Astrocyte (in vitro differentiated cells and primary cell): ENCODE data around the gene SELE. TPM values are rescaled to one million over a fixed set of nuclear protein-coding genes. Genes with fewer than 3 reads are reported as not detected.

Source experiments
- DNase-seq: peaks from one replicate; pipeline ENCODE4 v3.0.0-alpha.2; 2010; ENCODE audit warnings: low read depth
- FAIRE-seq: peaks from 2 replicates; lab custom pipeline; 2011; peaks lifted over from hg19 to GRCh38; lab: Jason Lieb, UNC
- H2AFZ ChIP-seq: 2 replicates; pipeline ENCODE4 v1.6.0; 2012; ENCODE audit warnings: low read depth, low read length, inconsistent platforms
- H3K27ac ChIP-seq: 2 replicates; pipeline ENCODE4 v1.5.1; 2011; ENCODE audit warnings: low read depth, low read length, inconsistent platforms
- H3K27me3 ChIP-seq: 2 replicates; pipeline ENCODE4 v1.6.0; 2011; ENCODE audit warnings: low read length, inconsistent platforms; ENCODE audit not compliant: insufficient read depth
- H3K36me3 ChIP-seq: 2 replicates; pipeline ENCODE4 v1.5.1; 2011; ENCODE audit warnings: low read length, inconsistent platforms; ENCODE audit not compliant: insufficient read depth
- H3K4me1 ChIP-seq: 2 replicates; pipeline ENCODE4 v1.5.1; 2011; ENCODE audit warnings: low read length, inconsistent platforms; ENCODE audit not compliant: insufficient read depth
- H3K4me2 ChIP-seq: 2 replicates; pipeline ENCODE4 v1.6.0; 2012; ENCODE audit warnings: low read length, inconsistent platforms
- H3K4me3 ChIP-seq: 2 replicates; pipeline ENCODE4 v1.5.1; 2011; ENCODE audit warnings: low read depth, mild to moderate bottlenecking, low read length, inconsistent platforms; ENCODE audit not compliant: insufficient read depth
- H3K79me2 ChIP-seq: 2 replicates; pipeline ENCODE4 v1.6.0; 2012; ENCODE audit warnings: mild to moderate bottlenecking, low read length, inconsistent platforms; ENCODE audit not compliant: insufficient read depth
- H3K9ac ChIP-seq: 2 replicates; pipeline ENCODE4 v1.6.0; 2012; ENCODE audit warnings: mild to moderate bottlenecking, low read length, inconsistent platforms
- H3K9me3 ChIP-seq: 2 replicates; pipeline ENCODE4 v1.5.1; 2012; ENCODE audit warnings: low read depth, mild to moderate bottlenecking, low read length, inconsistent platforms; ENCODE audit not compliant: insufficient read depth
- H4K20me1 ChIP-seq: 2 replicates; pipeline ENCODE4 v1.6.0; 2012; ENCODE audit warnings: low read length, inconsistent platforms; ENCODE audit not compliant: insufficient read depth
- H3K27ac Mint-ChIP-seq: one replicate; pipeline ENCODE4 v1.8.0; 2021; ENCODE audit warnings: mild to moderate bottlenecking, mixed read lengths; ENCODE audit not compliant: unreplicated experiment
- H3K27me3 Mint-ChIP-seq: one replicate; pipeline ENCODE4 v1.8.0; 2021; ENCODE audit warnings: low read depth, mixed read lengths; ENCODE audit not compliant: unreplicated experiment
- H3K36me3 Mint-ChIP-seq: one replicate; pipeline ENCODE4 v1.8.0; 2021; ENCODE audit warnings: low read depth, mixed read lengths; ENCODE audit not compliant: unreplicated experiment
- H3K4me1 Mint-ChIP-seq: one replicate; pipeline ENCODE4 v1.8.0; 2021; ENCODE audit warnings: low read depth, mixed read lengths; ENCODE audit not compliant: unreplicated experiment
- H3K4me3 Mint-ChIP-seq: one replicate; pipeline ENCODE4 v1.8.0; 2021; ENCODE audit warnings: mild to moderate bottlenecking, moderate library complexity, mixed read lengths; ENCODE audit not compliant: unreplicated experiment
- H3K9me3 Mint-ChIP-seq: one replicate; pipeline ENCODE4 v1.8.0; 2021; ENCODE audit warnings: mild to moderate bottlenecking, mixed read lengths; ENCODE audit not compliant: unreplicated experiment
- CTCF ChIP-seq: IDR thresholded peaks from 2 replicates; pipeline ENCODE4 v1.5.1; 2011; ENCODE audit warnings: low read depth, mild to moderate bottlenecking, inconsistent platforms, low read length, moderate library complexity; ENCODE audit not compliant: insufficient read depth
- EZH2 ChIP-seq: IDR thresholded peaks from 2 replicates; pipeline ENCODE4 v1.6.1; 2012; ENCODE audit warnings: mild to moderate bottlenecking, low read length, inconsistent platforms; ENCODE audit not compliant: insufficient read depth
- total RNA-seq: library from RNA; stranded (reverse); gene quantifications from 2 replicates; pipeline ENCODE4 v1.2.1, GENCODE V29; 2021

The SELE gene
- total RNA-seq, 1 donor from 2014 or later, result not detected

- Histone ChIP-seq H3K27me3 (peaks cover 13% of the 10 kb centered on the region), H4K20me1 (no peaks in the 10 kb centered on the region), H3K9ac (no peak overlapping the region), H3K36me3 (no peaks in the 10 kb centered on the region), H3K4me2 (no peak overlapping the region), H3K4me3 (no peak overlapping the region), H3K4me1 (peaks cover 11% of the 10 kb centered on the region), H3K79me2 (no peaks in the 10 kb centered on the region), H2AFZ (no peak overlapping the region), H3K27ac (no peak overlapping the region), H3K9me3 (no peaks in the 10 kb centered on the region)
- FAIRE-seq, result no peak
- Mint-ChIP-seq H3K27me3 (no peaks in the 10 kb centered on the region), H3K36me3 (no peaks in the 10 kb centered on the region), H3K4me3 (no peak overlapping the region), H3K9me3 (no peaks in the 10 kb centered on the region), H3K4me1 (peaks cover 19% of the 10 kb centered on the region), H3K27ac (no peak overlapping the region)
- peak; percentile 52 for DNase-seq
- TF ChIP-seq EZH2 (no peak), CTCF (no peak)
Measured at GRCh38 chr1:169779150-169779549, 45.3 kb upstream of the SELE start.

GRCh38 chr1:169776440-169776839 lies 42.6 kb upstream of the SELE start:
- H3K36me3 ChIP-seq, result no peaks in the 10 kb centered on the region
- H3K9me3 ChIP-seq, result no peaks in the 10 kb centered on the region
- no peaks in the 10 kb centered on the region for H3K36me3 Mint-ChIP-seq
- FAIRE-seq (no peak), DNase-seq (no peak)
- no peak overlapping the region for H3K27ac ChIP-seq
- no peaks in the 10 kb centered on the region for H4K20me1 ChIP-seq
- H3K4me2 ChIP-seq, result no peak overlapping the region
- peaks cover 15% of the 10 kb centered on the region for H3K27me3 ChIP-seq
- H3K4me1 Mint-ChIP-seq, result peaks cover 16% of the 10 kb centered on the region
- H3K4me1 ChIP-seq, result peaks cover 9% of the 10 kb centered on the region
- TF ChIP-seq EZH2, result no peak
- no peak for TF ChIP-seq CTCF
- no peaks in the 10 kb centered on the region for H3K79me2 ChIP-seq
- H2AFZ ChIP-seq, result no peak overlapping the region
- H3K27me3 Mint-ChIP-seq, result no peaks in the 10 kb centered on the region
- H3K4me3 Mint-ChIP-seq, result no peak overlapping the region
- H3K9me3 Mint-ChIP-seq, result no peaks in the 10 kb centered on the region
- no peak overlapping the region for H3K4me3 ChIP-seq
- H3K9ac ChIP-seq, result no peak overlapping the region
- H3K27ac Mint-ChIP-seq, result no peak overlapping the region

GRCh38 chr1:169768161-169768560 lies 34.3 kb upstream of the SELE start:
- no peaks in the 10 kb centered on the region for H4K20me1 ChIP-seq
- TF ChIP-seq CTCF (no peak), EZH2 (no peak)
- H3K36me3 Mint-ChIP-seq, result no peaks in the 10 kb centered on the region
- DNase-seq (no peak), FAIRE-seq (no peak)
- H3K36me3 ChIP-seq, result no peaks in the 10 kb centered on the region
- no peaks in the 10 kb centered on the region for H3K27me3 Mint-ChIP-seq
- H3K27ac Mint-ChIP-seq, result no peak overlapping the region
- H3K4me3 ChIP-seq, result no peak overlapping the region
- H3K79me2 ChIP-seq, result no peaks in the 10 kb centered on the region
- no peaks in the 10 kb centered on the region for H3K9me3 ChIP-seq
- no peaks in the 10 kb centered on the region for H3K4me1 Mint-ChIP-seq
- no peaks in the 10 kb centered on the region for H3K4me1 ChIP-seq
- H3K9me3 Mint-ChIP-seq, result no peaks in the 10 kb centered on the region
- H2AFZ ChIP-seq, result no peak overlapping the region
- H3K4me2 ChIP-seq, result no peak overlapping the region
- no peak overlapping the region for H3K9ac ChIP-seq
- no peak overlapping the region for H3K27ac ChIP-seq
- peaks cover 17% of the 10 kb centered on the region for H3K27me3 ChIP-seq
- no peak overlapping the region for H3K4me3 Mint-ChIP-seq
